NCI-H128 (cell line): ENCODE data around the gene PIP5K1C.

Source experiments
- DNase-seq: peaks from one replicate; lab custom pipeline; 2025; ENCODE audit not compliant: unreplicated experiment; lab: John Stamatoyannopoulos, UW

Gene PIP5K1C

DNA sequence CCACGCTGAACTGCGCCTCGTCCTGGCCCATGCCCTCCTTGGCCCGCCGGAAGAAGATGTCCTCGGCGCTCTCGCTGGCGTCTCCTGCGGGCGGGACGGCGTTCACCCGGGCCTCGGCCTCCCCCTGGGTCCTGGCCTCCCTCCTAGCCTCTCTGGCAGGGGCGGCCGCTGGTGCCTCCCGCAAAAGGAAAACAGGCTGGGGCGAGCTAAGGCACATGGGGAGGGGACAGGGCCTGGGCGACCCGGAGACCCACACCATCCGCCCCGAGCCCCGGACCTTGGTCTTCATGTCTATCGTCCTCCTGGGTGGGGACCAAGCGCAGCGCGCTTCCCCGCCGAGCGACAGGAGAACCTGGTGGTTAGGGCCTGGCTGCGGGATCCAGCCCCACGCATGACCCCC is 87.9 kb downstream of the PIP5K1C start:
- no peak for DNase-seq

DNA sequence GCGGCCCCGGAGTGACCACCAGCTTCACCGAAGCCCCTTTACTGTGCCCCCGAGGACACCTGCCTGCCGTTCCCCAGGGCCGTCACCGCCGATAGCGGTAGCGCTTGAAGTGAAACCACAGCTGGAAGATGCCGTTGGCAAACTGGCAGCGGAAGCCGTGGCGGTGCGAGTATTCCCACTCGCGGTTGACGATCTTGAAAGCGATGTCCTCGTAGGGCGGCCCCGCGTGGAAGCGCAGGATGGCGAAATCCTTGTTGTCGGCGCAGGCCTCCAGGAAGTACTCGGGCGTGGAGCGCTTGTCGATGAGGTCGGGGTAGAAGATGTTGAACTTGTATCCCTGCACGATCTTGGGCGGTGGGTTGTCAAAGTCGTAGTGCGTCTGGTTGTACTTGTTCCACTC is 88.4 kb downstream of the PIP5K1C start:
- DNase-seq = no peak

DNA sequence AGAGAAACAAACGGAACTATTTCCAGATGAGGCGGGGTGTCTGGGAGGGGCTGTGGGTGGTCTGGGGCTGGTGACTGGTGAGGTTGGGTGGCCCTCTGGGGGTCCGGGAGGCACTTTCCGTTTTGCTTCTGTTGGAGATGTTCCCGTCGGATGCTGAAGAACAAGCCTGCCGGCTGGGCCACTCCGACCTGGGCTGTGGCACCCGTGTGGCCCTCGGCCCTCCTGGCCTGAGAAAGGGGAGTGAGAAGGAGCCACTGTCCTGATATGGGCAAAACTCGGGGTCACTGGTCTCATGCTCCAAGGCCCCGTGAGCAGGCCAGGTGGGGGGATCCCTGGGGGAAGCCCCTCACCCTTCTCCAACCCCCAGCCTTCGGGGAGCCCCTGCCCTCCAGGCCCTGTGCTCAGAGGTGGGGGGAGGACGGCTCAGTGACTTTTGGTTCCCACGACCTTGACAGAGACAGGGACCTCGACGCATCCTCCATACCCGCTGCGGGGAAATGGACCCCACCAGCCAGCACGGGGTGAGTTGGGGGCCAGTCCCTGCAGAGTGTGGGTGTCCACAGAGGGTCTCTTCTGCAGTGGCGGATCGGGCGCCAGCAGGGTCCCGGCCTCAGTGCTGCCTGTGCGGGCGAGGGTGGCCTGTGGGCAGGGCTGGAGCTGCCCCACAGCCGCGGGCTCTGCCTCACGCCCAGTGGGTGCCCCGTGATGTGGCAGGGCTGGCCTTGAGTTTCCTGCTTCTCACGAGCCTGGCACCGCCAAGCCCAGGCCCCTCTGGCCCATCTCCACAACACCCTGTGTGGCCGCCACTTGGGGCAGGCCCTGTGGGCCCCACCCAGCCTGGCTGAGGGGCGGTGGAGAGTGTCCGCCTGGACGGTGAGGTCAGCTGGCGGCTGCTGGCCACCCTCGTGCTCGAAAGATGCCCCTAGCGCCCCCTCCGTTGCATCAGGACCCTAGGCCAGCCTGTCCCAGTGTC is 89.2 kb downstream of the PIP5K1C start:
- DNase-seq = no peak

DNA sequence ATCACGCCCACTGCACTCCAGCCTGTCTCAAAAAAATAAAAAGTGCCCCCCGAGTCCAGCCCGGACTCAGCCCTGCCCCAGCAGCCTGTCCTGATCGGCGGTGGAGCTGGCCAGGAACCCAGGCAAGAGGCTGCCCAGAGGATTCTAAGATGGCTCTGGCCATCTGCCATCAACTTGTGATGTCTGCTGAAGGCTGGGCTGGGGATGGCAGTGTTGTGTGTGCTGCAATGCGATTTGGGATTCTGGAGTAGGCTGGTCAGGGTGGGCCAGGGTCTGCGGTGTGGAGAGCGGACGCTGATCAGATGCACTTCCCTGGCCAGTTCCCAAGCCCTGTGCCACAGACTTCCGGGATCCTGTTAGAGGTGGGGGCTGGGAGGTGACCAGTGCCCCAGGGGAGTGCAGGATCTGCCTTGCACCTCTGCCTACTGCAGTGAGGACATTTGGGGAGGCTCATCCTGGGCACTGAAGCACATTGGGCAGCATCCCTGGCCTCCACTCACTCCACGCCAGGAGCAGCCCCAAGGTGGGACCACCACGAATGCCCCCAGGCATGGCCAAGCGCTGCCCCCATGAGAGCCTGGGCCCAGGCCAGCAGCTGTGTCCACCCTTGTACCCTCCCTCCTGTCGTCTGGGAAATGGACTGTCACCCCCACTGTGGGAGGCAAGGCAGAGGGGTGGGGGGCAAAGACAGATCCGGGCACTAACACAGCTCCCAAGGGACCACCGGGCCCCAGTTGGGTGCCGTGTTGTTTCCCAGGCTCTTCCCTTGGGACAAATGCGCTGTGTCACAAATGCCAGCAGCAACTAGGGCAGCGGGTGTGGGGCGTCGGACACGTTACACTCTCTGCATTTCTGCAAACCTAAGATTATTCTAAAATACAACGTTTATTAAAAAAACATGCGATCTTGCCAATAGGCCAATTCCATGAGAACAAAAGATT is 90.2 kb downstream of the PIP5K1C start:
- no peak for DNase-seq

DNA sequence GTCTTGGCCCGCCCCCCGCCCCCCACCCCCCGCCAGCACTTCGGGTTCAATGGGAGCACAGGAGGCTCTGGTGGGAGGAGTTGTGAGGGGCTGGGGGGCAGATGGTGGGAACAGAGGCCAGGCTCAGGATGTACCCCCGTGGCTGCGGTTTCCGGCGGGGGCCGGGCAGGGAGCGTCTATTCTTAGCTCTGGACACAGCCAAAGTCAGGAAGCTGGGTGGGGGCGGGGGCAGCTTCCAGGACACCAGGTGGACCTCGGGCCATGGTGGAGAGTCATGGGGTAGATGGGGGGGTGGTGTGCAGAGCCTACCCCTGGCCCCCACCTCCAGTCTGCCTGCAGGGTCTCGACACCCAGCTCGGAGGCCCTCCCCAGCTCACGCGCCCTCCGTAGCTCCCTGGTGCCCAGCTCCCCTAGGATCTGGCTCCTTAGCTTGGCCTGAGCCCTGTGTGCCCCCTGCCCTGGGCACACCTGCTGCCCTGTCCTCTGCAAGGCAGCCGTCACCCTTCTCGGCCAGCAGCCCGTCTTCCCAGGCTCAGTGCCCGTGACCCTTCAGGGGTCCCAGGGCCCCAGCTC is 91.4 kb downstream of the PIP5K1C start:
- no peak for DNase-seq

DNA sequence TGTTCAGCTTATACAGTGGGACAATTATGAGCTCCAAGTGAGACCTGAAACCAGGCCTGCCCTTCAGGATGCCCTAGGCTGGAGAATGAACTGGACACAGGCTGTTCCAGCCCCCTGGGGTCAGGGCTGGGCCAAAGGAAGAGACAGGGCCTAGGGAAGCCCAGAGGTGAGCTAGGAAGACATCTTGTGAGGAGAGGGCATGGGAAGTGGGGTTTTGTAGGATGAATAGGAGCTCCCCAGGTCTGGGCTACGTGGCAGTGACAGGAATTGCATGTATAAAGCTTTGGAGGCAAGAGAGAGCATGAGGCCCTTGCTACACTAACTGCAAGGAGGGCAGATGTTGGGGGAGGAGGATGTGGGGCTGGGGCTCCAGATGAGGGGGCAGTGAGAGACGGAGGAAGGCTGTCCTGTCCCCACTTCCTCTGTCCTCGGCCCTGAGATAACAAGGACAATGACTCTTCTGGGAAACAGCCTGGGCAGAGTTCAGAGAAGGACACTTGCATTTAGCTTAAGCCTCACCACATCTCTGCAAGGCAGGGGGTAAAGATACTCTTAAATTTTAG is 92.1 kb downstream of the PIP5K1C start:
- DNase-seq = no peak

DNA sequence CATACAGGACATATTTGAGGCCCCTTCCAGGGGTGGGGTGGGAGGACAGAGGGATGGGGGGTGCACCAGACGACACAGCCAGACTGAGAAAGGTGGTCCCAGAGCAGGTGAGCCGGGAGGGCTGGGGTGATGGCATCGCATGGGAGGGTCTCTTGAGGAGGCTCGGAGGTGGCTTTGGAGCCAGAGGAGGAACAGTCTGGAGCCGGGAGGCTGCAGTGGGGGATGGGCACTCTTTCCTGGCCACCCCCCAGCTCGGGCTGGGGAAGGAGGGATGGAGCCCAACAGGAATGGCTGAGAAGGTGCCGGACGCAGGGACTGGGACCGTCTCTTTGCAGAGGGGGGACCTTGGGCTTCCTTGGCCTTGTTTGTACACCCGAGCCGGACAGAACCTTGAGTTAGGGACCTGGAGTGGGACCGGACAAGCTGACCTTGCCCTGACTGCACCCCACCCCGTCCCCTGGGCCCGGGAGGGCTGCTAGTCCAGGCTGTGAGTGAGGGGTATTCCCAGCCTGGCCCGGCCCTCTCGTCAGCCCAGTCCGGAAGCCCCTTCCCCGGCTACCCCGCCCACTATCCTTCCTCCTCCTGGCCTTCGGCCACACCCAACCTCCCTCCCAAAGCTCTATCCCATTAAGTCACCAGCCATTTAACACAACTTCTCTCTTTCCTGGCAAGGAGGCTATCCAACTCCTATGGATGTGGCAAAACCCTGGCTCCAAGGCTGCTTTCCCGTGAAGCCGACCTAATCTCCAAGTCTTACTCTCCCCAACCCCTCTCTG is 92.8 kb downstream of the PIP5K1C start:
- no peak for DNase-seq

DNA sequence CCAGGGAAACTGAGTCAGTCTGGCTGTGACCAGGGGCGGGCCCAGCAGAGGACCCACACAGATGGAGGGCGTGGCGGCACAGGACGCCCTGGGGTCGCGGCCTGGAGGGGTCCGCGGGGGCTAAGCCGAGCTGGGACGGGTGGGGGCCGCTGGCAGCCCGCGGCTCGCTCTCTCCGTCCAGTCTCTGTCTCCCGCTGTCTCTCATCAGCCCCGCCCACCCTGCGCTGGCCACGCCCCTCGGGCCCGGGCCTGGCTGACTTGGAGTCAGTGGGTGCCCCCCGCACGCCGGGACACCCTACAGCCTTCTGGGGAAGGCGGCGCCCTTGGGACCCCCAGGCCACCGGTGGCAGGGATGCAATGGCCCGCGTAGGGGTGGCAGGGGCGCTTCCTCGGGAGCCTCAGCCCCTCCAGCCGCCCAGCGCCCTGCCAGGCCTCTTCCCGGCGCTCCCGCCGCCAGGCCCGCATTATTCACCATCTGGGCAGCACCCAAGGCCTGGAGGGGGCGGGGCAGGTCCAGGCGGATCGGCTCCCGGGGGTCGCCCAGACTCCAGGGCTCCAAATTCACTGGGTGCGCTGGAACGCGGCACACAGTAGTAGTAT is 93.5 kb downstream of the PIP5K1C start, which contains the start of gene TBXA2R:
Gene TBXA2R (minus strand): TSS at position 186 of the 600 bp plus-strand sequence. CDS start 6,241 bp downstream, outside the sequence.
- DNase-seq = no peak

DNA sequence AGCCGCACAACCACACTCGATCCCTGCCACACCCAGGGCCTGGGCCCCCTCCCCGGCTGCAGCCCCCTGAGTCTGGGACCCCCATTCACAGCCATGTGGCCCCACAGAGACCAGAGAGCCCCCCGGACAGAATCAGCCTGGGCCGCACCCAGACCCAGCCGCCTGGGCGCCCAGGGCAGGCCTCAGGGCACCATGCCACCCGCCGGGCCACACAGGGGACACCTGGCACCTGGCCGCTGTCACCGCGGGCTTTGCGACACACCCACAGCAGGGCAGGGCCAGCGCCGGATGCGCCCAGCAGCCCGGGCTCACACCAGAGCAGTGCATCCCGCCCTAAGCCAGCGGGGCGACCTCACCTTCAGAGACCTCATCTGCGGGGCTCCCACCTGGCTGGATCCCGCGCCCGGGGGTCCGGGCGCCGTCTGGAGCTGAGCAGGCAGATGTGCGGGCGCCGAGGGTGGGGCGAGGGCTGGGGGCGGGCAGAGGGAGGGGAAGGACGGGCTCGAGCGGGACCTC is 94.0 kb downstream of the PIP5K1C start:
- no peak for DNase-seq

DNA sequence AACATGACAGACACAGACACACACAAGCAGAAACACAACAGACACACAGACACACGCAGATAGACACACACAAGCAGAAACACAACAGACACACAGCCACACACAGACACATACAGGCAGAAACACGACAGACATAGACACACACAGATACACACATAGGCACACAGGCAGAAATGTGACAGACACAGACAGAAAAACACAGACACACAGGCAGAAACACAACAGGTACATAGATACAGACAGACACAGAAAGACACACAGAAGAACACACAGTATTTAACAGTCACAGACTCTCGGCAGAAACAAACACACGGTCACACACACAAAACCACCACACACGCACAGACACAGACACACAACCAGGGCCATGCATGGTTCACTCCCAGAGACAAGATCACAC is 94.5 kb downstream of the PIP5K1C start:
- DNase-seq = no peak

DNA sequence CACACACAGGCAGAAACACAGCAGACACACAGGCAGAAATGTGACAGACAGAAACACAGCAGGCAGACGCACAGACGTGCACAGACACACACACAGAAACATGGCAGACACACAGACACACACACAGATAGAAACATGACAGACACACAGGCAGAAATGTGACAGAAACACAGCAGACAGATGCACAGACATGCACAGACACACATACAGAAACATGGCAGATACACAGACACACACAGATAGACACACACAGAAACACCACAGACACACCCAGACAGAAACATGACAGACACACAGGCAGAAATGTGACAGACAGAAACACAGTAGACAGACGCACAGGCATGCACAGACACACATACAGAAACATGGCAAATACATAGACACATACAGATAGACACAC is 94.9 kb downstream of the PIP5K1C start:
- no peak for DNase-seq

DNA sequence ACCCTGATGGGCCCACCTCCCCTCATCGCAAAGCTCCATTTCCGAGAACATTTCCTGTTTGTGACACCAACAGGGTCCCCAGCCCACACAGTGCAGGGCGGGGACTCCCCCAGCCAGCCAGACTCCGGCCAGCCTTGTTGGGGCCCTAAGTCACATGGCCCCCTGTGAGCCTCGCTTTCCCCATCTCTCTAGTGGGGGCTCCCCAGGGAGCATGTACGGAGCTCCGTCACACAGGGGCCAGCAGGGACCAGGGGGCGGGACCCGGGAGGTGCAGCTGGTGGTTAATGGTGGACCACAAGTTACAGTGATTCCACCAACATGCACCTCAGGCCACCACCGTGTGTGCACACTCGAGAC is 95.3 kb downstream of the PIP5K1C start:
- no peak for DNase-seq

DNA sequence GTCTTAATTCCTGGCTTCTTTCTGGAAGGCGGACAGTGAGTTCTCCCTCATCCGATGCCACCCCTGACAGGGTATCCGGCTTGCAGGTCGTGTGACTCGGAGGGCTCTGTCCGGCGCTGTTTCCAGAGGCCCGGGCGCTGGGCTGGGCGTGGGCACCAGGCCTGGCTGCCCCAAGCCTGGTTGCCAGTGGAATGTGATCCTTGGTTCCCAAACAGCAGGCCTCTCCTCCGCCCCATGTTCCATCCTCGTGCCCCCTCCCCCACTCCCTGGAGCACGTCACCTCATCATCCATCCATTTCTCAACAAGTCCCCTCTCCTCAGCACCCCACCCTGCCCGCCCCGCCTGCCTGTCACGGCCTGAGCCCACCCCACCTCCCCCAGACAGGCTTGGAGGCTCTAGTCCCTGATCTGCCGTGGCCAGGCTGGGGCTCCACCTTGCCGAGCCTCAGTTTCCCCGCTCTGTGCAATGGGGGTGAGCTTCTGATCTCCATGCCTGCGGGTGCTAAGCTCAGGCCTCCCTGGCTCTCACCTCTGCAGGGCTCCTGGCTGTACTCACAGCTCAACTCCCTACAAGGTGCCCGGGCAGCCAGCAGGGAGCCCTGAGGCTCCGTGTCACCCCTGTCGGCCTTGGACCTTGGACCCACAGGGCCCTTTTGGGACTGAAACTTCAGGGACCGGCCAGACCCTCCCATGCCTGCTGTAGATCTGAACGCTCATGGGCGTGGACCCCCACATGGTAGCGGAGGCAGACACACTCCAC is 95.9 kb downstream of the PIP5K1C start:
- no peak for DNase-seq

DNA sequence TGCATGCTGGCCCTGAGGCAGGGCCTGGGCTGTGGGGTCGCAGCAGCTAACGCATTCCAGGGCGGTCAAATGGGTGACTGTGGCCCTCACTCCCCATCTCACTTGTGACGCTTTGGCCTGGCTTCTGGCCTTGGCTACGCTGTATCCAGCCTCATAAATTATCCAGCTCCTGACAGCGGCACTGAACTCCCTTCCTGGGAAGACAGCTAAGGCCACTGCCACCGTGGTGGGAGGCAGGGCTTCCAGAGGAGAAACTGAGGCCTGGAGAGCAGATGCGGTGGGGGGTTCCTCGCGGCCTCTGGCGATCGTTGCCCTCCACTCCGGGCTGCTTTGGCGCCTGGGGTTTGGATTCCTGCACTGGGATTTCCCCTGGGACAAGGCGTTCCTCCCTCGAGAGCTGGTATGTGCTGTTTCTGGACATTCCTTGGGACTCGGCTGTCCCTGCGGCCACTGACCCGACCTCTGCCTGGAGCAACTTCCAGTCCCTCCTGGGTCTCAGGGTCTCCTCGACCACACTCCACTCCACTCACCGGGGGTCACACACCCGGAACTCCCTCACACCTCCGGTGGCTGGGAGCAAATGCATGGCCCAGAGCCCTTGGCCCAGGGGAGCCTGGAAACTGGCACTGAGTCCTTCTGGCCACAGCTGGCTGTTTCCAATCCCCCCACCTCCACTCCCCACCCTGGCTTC is 97.0 kb downstream of the PIP5K1C start:
- DNase-seq = no peak

DNA sequence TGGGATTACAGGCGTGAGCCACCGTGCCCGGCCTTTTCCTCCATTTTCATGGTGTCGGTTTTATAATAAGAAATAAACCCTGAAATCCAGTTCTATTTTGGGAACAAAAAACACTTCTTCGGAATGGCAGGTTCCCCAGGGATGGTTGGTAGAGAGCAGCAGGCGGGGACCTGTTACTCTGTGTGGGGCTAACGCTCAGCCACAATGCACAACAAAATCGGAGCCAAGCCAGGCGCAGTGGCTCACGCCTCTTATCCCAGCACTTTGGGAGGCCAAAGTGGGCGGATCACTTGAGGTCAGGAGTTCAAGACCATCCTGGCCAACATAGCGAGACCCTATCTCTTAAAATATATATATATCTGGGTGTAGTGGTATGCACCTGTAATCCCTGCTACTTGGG is 99.2 kb downstream of the PIP5K1C start:
- no peak for DNase-seq

DNA sequence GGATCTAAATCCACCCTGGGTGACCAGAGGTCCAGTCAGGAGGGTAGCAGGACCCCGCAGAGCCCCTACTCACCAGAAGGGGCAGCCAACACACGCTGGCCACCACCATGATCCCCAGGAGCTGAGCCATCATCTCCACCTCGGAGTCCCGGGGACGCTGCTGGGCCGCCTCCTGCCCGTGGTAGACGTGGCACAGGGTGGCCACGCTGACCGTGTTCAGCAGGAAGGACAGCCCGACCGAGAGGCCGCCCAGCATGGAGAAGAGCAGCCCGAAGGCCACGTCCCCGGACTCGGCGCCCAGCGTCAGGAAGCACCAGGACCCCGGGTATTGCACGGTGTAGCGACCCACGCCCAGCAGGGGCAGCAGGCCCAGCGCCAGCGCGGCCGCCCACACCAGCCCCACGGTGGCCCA is 100.5 kb downstream of the PIP5K1C start:
- DNase-seq = no peak

DNA sequence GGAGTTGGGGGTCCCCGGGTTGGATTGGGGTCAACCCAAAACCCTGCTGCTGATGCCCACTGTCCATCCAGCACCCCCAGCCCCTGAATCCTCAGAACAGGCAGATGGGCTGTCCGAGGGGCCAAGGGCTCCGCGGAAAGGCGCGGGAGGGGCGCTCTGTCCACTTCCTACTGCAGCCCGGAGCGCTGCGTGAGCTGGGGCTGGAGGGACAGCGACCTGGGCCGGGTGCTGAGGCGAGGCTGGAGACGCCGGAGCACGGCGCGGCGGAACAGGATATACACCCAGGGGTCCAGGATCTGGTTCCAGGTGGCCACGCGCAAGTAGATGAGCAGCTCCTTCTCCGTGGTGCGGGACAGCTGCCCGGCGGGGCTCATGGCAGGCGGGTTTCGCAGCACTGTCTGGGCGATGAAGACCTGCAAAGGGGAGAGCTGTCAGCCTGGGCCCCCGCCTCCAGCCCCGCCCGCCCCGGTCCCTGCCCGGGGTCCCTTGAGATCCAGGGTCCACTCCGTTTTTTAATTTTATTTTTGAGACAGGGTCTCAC is 104.7 kb downstream of the PIP5K1C start:
- DNase-seq = no peak

DNA sequence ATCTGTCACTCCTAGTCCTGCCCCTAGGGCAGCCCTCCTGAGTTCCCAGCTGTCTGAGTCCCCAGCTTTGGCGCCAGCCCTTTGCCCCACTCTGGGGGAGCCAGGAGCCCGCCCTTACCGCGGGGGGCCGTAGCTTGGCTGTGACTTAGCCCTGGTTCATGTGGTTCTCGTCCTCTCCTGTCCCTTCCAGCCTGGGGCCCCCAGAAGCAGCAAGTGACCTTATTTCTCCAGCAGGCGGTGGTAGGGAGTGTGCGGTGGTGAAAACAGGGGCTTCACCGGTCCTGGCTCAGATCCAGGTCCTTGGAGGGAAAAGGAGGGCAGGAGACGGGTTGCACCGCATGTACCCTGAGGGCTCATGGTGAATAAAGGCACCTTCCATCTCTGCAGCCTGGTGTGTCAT is 107.1 kb downstream of the PIP5K1C start:
- no peak for DNase-seq
